Adrenal gland (tissue), 5 donors: ENCODE results near the gene SLIT3.

Experiments used
- POLR2A ChIP-seq, 2 donors: fragments of 450-650 bp; IDR thresholded peaks; one replicate each; pipeline ENCODE4 v1.6.1; 2017; ENCODE audit warnings: antibody characterized with exemption in 2 of 2, mild to moderate bottlenecking in 2 of 2, moderate library complexity in 1 of 2
- TF ChIP-seq, protein P1 (sequence below), 6 experiments: fragments of 450-650 bp in 4 of 6; fragments of 200-600 bp in 2 of 6; sonication (generic) in 1 of 6; IDR thresholded peaks; 1 replicate in 5 of 6; 2 replicates in 1 of 6; pipeline versions ENCODE4 v1.5.1 to v1.8.0; 2016 to 2021; ENCODE audit warnings: antibody characterized with exemption in 6 of 6, mild to moderate bottlenecking in 2 of 6, moderate library complexity in 1 of 6
- donor health status: DM: no; HTN: no; CAD: no.

DNA sequence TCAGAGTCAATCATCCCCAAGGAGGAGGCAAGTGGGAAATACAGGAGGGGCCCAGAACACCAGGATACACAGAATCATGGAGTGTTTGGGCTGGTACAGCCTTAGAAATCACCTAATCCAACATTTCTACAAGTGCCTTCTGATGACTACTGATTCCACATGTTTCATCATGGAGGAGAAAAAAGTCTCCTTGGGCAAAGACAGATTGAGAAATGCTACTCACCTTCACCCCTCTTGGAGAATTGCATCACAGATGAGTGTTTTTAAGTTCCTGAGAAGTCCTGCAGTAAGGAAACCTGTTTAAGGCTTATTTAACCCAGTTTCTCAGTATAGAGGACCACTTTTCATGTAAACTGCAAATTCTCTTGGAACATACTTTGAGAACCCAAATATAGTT is 2.2 kb upstream of the SLIT3 start:
- TF ChIP-seq, protein P1, sequence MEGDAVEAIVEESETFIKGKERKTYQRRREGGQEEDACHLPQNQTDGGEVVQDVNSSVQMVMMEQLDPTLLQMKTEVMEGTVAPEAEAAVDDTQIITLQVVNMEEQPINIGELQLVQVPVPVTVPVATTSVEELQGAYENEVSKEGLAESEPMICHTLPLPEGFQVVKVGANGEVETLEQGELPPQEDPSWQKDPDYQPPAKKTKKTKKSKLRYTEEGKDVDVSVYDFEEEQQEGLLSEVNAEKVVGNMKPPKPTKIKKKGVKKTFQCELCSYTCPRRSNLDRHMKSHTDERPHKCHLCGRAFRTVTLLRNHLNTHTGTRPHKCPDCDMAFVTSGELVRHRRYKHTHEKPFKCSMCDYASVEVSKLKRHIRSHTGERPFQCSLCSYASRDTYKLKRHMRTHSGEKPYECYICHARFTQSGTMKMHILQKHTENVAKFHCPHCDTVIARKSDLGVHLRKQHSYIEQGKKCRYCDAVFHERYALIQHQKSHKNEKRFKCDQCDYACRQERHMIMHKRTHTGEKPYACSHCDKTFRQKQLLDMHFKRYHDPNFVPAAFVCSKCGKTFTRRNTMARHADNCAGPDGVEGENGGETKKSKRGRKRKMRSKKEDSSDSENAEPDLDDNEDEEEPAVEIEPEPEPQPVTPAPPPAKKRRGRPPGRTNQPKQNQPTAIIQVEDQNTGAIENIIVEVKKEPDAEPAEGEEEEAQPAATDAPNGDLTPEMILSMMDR (IDR thresholded peaks at IDR 0.05) = no peak
- TF ChIP-seq POLR2A (IDR thresholded peaks at IDR 0.05) = no peak
